T-helper 1 cell treated with Interleukin-12 subunit alpha and Interleukin-12 subunit beta and Interleukin-4 antibody, amounts not matched to agents 30 μg/mL and 1 μg/mL, for 36 hours (primary cell): ENCODE results near the gene STK32B.

Source experiments
- H3K27ac Mint-ChIP-seq: one replicate; pipeline ENCODE4 v1.8.0; 2021; ENCODE audit warnings: mild to moderate bottlenecking, mixed read lengths
- H3K27me3 Mint-ChIP-seq: one replicate; pipeline ENCODE4 v1.8.0; 2021; ENCODE audit warnings: low read depth, mixed read lengths
- H3K36me3 Mint-ChIP-seq: one replicate; pipeline ENCODE4 v1.8.0; 2021; ENCODE audit warnings: low read depth, mixed read lengths
- H3K4me1 Mint-ChIP-seq: one replicate; pipeline ENCODE4 v1.8.0; 2021; ENCODE audit warnings: low read depth, mixed read lengths
- H3K4me3 Mint-ChIP-seq: one replicate; pipeline ENCODE4 v1.8.0; 2021; ENCODE audit warnings: mild to moderate bottlenecking, moderate library complexity, mixed read lengths
- H3K9me3 Mint-ChIP-seq: one replicate; pipeline ENCODE4 v1.8.0; 2021; ENCODE audit warnings: mixed read lengths

Gene STK32B

GRCh38 chr4:5391492-5391891 lies 340.2 kb downstream of the STK32B start:
- Mint-ChIP-seq H3K9me3 (peaks cover 3% of the 10 kb centered on the region), H3K4me3 (no peak overlapping the region), H3K4me1 (no peaks in the 10 kb centered on the region), H3K27ac (no peak overlapping the region), H3K27me3 (no peaks in the 10 kb centered on the region), H3K36me3 (no peaks in the 10 kb centered on the region)

GRCh38 chr4:5393911-5394513 lies 342.7 kb downstream of the STK32B start:
- Mint-ChIP-seq H3K27ac (no peak overlapping the region), H3K4me3 (no peak overlapping the region), H3K27me3 (no peaks in the 10 kb centered on the region), H3K9me3 (peaks cover 3% of the 10 kb centered on the region), H3K4me1 (no peaks in the 10 kb centered on the region), H3K36me3 (no peaks in the 10 kb centered on the region)

DNA sequence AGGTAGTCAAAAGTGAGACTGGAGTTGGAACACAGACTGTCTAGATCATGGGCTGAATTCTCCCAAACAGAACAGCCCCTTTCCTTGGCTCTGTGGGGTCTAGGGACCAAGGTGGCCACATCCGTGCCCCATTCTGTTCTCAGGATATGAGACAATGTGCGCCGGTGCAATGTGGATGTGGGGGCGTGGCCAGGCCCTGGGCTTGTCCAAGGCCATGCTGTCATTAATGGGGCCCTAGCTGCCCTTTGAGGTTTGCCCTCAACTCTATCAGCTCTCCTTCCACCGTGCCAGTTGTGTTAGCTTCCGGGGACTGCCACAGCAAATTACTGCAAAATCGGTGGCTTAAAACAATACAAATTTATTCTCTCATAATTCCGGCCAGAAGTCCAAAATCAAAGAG lies 344.5 kb downstream of the STK32B start:
- Mint-ChIP-seq H3K27ac (no peak overlapping the region), H3K4me1 (no peaks in the 10 kb centered on the region), H3K4me3 (no peak overlapping the region), H3K27me3 (no peaks in the 10 kb centered on the region), H3K9me3 (peaks cover 3% of the 10 kb centered on the region), H3K36me3 (no peaks in the 10 kb centered on the region)

DNA sequence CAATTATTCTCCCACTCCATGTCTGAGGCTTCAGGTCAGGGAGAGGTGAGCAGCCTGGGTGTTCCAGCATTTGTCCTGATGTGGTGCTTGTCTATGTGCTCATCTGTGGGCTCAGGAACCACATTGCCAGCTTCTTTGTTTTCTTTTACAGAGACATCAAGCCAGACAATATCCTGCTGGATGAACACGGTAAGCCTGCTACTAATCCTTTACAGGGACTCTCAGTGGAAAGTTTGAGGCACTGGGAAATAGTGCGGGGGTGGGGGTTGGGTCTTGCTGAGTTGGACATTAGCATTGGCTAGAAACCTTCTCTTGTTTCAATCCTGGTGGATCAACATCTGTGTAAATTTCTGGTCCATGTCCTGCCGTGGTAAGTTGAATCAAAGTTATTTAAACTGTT lies 346.8 kb downstream of the STK32B start:
- Mint-ChIP-seq H3K27me3 (no peaks in the 10 kb centered on the region), H3K27ac (no peak overlapping the region), H3K36me3 (no peaks in the 10 kb centered on the region), H3K4me1 (no peaks in the 10 kb centered on the region), H3K4me3 (no peak overlapping the region), H3K9me3 (peaks cover 3% of the 10 kb centered on the region)

DNA sequence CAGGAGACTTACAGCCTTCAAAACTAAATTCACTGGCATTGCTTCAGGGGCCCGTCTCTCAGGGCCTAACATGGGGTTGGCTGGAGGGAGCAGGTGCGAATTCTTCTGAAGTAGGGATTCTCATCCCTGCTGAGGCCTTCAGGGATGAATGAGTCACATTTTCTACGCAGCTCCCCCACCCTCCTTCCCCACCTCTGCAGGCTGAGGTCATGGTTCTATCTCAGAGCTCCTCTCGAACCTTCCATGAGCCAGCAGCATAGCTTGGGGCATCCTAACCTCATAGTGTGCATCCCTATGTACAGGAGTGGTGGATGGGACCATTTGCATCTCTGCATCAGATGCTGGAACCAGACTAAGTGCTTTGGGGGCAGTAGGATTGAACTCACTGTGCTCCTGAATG lies 347.8 kb downstream of the STK32B start:
- Mint-ChIP-seq H3K4me1 (no peaks in the 10 kb centered on the region), H3K27me3 (no peaks in the 10 kb centered on the region), H3K36me3 (no peaks in the 10 kb centered on the region), H3K9me3 (peaks cover 11% of the 10 kb centered on the region), H3K4me3 (no peak overlapping the region), H3K27ac (no peak overlapping the region)

DNA sequence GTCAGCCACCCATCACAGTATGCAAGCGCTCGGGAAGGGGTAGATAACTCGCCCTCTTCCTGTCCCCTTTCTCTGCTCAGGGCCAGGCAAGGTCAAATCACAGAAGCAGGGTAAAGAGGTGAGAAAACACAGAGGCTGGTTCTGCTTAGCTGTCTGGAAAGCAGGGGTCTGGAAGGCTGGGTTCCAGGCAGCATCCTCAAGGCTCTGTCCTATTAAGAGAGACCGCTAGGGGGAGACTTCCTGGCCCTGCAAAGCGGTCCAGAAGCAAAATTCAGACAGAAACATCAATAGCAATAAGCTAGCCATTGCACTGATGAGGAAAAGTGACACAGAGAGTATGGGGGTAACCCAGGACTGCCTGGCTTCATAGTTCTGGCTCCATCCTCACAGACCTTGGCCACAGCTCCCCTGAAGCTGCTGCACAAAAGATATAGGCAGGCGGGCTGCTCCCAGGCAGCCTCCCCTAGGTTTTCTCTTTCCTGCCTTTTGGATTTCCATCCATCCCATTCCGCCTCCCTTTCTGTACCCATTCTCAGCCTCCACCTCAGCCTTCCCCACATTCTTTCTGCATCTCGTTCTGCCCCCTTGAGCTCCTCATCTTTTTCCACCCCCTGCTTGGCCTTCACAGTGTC lies 348.6 kb downstream of the STK32B start:
- H3K27ac Mint-ChIP-seq = no peak overlapping the region
- H3K36me3 Mint-ChIP-seq = no peaks in the 10 kb centered on the region
- no peaks in the 10 kb centered on the region for H3K4me1 Mint-ChIP-seq
- H3K9me3 Mint-ChIP-seq = peaks cover 11% of the 10 kb centered on the region
- H3K27me3 Mint-ChIP-seq = no peaks in the 10 kb centered on the region
- no peak overlapping the region for H3K4me3 Mint-ChIP-seq

- no peaks in the 10 kb centered on the region for H3K4me1 Mint-ChIP-seq
- no peak overlapping the region for H3K27ac Mint-ChIP-seq
- no peaks in the 10 kb centered on the region for H3K27me3 Mint-ChIP-seq
- no peak overlapping the region for H3K4me3 Mint-ChIP-seq
- no peaks in the 10 kb centered on the region for H3K36me3 Mint-ChIP-seq
- H3K9me3 Mint-ChIP-seq = peaks cover 26% of the 10 kb centered on the region
Measured at GRCh38 chr4:5403746-5404497, 352.6 kb downstream of the STK32B start.

- Mint-ChIP-seq H3K4me1 (no peaks in the 10 kb centered on the region), H3K36me3 (no peaks in the 10 kb centered on the region), H3K27ac (no peak overlapping the region), H3K9me3 (peaks cover 15% of the 10 kb centered on the region), H3K27me3 (no peaks in the 10 kb centered on the region), H3K4me3 (no peak overlapping the region)
Measured at GRCh38 chr4:5409237-5409636, 358.0 kb downstream of the STK32B start.

DNA sequence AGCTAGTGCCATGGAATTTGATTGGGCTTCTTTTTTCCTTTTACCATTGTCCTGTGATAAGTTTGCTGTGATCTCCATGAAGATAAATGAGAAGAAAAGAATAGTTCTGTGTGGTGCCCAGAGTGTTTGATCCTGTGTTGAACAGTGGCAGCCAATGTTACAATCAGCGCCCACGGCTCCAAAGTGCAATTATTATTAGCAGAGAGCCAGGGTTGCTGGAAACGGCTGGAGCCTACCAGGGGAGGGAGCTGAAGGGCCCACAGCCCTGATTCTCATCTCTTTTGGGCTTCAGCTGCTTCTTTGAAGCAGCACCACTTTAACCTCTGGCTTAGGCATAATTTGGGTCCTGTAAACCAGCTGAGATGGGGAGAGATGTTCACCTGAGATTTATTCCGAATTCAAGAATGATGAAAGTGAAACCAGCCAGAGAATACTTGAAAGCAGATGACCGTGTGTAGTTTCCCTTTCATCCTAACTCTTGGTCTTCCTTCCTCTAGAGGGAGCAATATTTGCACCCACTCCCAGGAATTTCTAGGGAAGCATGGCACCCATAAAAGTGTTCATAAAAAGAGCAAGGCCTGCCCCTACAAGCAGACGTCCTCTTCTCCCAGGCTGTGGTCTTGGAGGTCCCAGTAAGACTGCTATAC lies 358.8 kb downstream of the STK32B start:
- no peaks in the 10 kb centered on the region for H3K4me1 Mint-ChIP-seq
- no peaks in the 10 kb centered on the region for H3K36me3 Mint-ChIP-seq
- no peak overlapping the region for H3K4me3 Mint-ChIP-seq
- H3K27ac Mint-ChIP-seq = no peak overlapping the region
- H3K27me3 Mint-ChIP-seq = no peaks in the 10 kb centered on the region
- H3K9me3 Mint-ChIP-seq = peaks cover 15% of the 10 kb centered on the region

DNA sequence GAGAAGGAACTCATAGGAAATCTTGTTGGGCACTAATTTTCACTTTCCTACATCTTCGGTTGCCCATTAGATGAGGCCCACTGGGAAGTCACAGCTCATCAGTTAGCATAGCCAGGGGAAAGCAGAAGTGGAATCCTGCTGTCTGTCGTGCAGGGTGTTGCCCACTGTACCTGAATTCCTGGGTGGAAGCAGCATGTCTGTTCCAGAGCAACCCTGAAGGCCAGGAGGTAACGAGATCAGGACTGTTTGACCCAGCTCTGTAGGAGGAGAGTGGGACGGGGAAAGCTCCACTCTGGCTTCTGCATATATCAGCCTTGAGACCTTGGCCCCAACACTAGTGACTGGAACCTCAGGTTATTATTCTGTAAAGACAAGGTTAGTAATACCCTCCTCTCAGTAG lies 361.0 kb downstream of the STK32B start:
- H3K4me3 Mint-ChIP-seq = no peak overlapping the region
- no peaks in the 10 kb centered on the region for H3K4me1 Mint-ChIP-seq
- no peak overlapping the region for H3K27ac Mint-ChIP-seq
- H3K36me3 Mint-ChIP-seq = no peaks in the 10 kb centered on the region
- H3K27me3 Mint-ChIP-seq = no peaks in the 10 kb centered on the region
- peaks cover 8% of the 10 kb centered on the region for H3K9me3 Mint-ChIP-seq

DNA sequence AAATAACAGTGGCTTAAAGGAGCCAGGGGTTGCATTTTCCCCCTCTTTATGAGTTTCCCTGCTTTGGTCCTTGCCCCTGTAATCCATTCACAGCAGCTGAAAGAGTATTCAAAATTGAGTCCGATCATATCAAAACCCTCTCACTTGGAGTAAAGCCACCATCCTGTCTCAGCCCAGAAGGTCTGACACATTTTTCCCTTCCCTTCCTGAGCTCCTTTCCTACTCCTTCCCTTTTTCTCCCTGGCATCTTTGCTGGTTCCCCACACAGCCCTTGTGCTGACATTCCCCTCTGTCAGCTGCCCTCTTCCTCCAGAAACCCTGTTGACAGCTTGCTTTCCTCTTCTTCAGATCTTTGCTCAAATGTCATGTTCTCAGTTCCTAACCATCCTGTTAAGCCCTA lies 361.5 kb downstream of the STK32B start:
- Mint-ChIP-seq H3K4me3 (no peak overlapping the region), H3K36me3 (no peaks in the 10 kb centered on the region), H3K27ac (no peak overlapping the region)

DNA sequence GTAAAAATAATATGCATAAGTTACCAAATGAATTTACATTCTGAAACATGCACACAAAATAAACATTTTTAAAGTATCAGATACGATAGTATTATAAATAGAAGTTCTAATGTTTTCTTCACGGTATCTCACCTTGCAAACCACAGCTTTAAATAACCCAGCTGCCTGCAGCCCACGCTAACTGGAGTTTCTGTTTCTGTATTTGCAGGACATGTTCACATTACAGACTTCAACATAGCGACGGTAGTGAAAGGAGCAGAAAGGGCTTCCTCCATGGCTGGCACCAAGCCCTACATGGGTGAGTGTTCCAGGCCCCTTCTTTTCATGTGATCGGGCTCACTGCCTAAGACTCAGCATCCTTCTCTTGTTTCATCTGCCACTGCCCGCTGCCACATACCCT lies 365.4 kb downstream of the STK32B start:
- no peaks in the 10 kb centered on the region for H3K36me3 Mint-ChIP-seq
- no peaks in the 10 kb centered on the region for H3K4me1 Mint-ChIP-seq
- peaks cover 10% of the 10 kb centered on the region for H3K9me3 Mint-ChIP-seq
- no peak overlapping the region for H3K4me3 Mint-ChIP-seq
- no peaks in the 10 kb centered on the region for H3K27me3 Mint-ChIP-seq
- H3K27ac Mint-ChIP-seq = no peak overlapping the region

More for the DNA sequence above, 361.5 kb downstream of the STK32B start:
- no peaks in the 10 kb centered on the region for H3K4me1 Mint-ChIP-seq
- no peaks in the 10 kb centered on the region for H3K27me3 Mint-ChIP-seq
- peaks cover 8% of the 10 kb centered on the region for H3K9me3 Mint-ChIP-seq

DNA sequence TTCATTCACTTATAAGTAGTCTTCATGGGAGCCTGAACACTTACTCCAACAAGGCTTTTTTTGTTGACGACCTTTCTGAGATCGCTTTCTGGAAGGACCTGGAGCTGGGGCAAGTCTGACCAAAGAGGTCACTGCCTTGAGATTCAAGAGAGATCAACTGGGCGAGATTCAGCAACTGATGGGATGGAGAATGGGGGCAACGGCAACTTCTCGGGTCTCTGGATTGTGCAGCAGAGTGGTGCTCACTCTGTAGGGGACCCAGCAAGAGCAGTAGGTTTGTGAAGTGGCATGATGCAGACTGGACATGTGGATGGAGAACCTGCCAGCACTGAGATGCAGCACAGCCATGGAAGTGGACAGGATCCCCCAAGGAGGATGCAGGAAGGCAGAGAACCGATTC lies 369.0 kb downstream of the STK32B start:
- no peaks in the 10 kb centered on the region for H3K27me3 Mint-ChIP-seq
- no peaks in the 10 kb centered on the region for H3K4me1 Mint-ChIP-seq
- H3K27ac Mint-ChIP-seq = no peak overlapping the region
- peaks cover 10% of the 10 kb centered on the region for H3K9me3 Mint-ChIP-seq
- no peaks in the 10 kb centered on the region for H3K36me3 Mint-ChIP-seq
- no peak overlapping the region for H3K4me3 Mint-ChIP-seq

GRCh38 chr4:5421416-5421815 lies 370.1 kb downstream of the STK32B start:
- Mint-ChIP-seq H3K4me1 (no peaks in the 10 kb centered on the region), H3K4me3 (no peak overlapping the region), H3K9me3 (peaks cover 10% of the 10 kb centered on the region), H3K27ac (no peak overlapping the region), H3K36me3 (no peaks in the 10 kb centered on the region), H3K27me3 (no peaks in the 10 kb centered on the region)

- Mint-ChIP-seq H3K9me3 (peaks cover 5% of the 10 kb centered on the region), H3K4me1 (no peaks in the 10 kb centered on the region), H3K27ac (no peak overlapping the region), H3K27me3 (no peaks in the 10 kb centered on the region), H3K4me3 (no peak overlapping the region), H3K36me3 (no peaks in the 10 kb centered on the region)
Measured at GRCh38 chr4:5422195-5422594, 370.9 kb downstream of the STK32B start.
